GM23338 (cell line): Measurements from ENCODE around the gene EYS.

ENCODE experiments used
- CREB1 ChIP-seq: fragments of 250-450 bp; sonication (Bioruptor Pico); IDR thresholded peaks from 2 replicates; pipeline ENCODE4 v1.5.0; 2020; ENCODE audit warnings: low read depth, mild to moderate bottlenecking, moderate library complexity
- CTCF ChIP-seq, 2 experiments: fragments of 200-600 bp in 1 of 2; sonication (generic) in 1 of 2; conservative IDR thresholded peaks; 2 replicates each; pipeline versions ENCODE4 v1.5.1 to v1.6.1; 2016 to 2017; ENCODE audit warnings: antibody characterized with exemption in 2 of 2, low read depth in 2 of 2, mild to moderate bottlenecking in 2 of 2, moderate library complexity in 1 of 2
- EZH2 ChIP-seq: fragments of 200-600 bp; sonication (generic); IDR thresholded peaks from one replicate; pipeline ENCODE4 v1.8.0; 2017; ENCODE audit warnings: antibody characterized with exemption, mild to moderate bottlenecking, low read depth; ENCODE audit not compliant: unreplicated experiment
- EZH2phosphoT487 ChIP-seq: fragments of 200-600 bp; sonication (generic); IDR thresholded peaks from one replicate; pipeline ENCODE4 v1.8.1; 2018; ENCODE audit warnings: antibody characterized with exemption; ENCODE audit not compliant: unreplicated experiment
- JUNB ChIP-seq: IDR thresholded peaks from one replicate; pipeline ENCODE4 v1.6.1; 2016; ENCODE audit warnings: antibody characterized with exemption; ENCODE audit not compliant: unreplicated experiment
- POLR2AphosphoS5 ChIP-seq: IDR thresholded peaks from 2 replicates; pipeline ENCODE4 v1.6.1; 2016; ENCODE audit warnings: antibody characterized with exemption, low read depth
- REST ChIP-seq: IDR thresholded peaks from one replicate; pipeline ENCODE4 v1.6.1; 2018; ENCODE audit warnings: antibody characterized with exemption; ENCODE audit not compliant: unreplicated experiment
- ZNF114 ChIP-seq: fragments of 250-450 bp; sonication (Bioruptor Pico); IDR thresholded peaks from 2 replicates; pipeline ENCODE4 v1.5.0; 2020; ENCODE audit warnings: mild to moderate bottlenecking, moderate library complexity
- ZNF331 ChIP-seq: fragments of 250-450 bp; sonication (Bioruptor Pico); IDR thresholded peaks from 2 replicates; pipeline ENCODE4 v1.5.0; 2020; ENCODE audit warnings: low read depth, mild to moderate bottlenecking, moderate library complexity

GRCh38 chr6:64553249-64553786 lies 1153.7 kb downstream of the EYS start:
- TF ChIP-seq CTCF (conservative IDR thresholded peaks at IDR 0.05; ENCODE audit: low read depth in 2 of 2) (no peak), EZH2phosphoT487 (no peak), ZNF114 (no peak), POLR2AphosphoS5 (no peak), CREB1 (no peak), ZNF331 (CRISPR knock-in tag) (no peak), REST (no peak), EZH2 (no peak), JUNB (no peak)
